RPMI7951 (cell line): Measurements from ENCODE around the gene GOLGA8O. TPM values are rescaled to one million over a fixed set of nuclear protein-coding genes. Genes with fewer than 3 reads are reported as not detected.
"Not testable (repeated sequence)": the region's sequence is repeated elsewhere in the genome, so short reads cannot be mapped to it uniquely, and the experiment has no call there.

Source experiments
- DNase-seq: peaks from one replicate; pipeline ENCODE4 v3.0.0-alpha.2; 2012; ENCODE audit warnings: low read depth
- total RNA-seq: library from RNA; depleted of rRNA; stranded (reverse); fragments of >200 nt; shearing (Covaris generic); gene quantifications from 2 replicates; pipeline ENCODE4 v1.2.3, GENCODE V29; 2014; rRNA removed

Gene GOLGA8O, protein sequence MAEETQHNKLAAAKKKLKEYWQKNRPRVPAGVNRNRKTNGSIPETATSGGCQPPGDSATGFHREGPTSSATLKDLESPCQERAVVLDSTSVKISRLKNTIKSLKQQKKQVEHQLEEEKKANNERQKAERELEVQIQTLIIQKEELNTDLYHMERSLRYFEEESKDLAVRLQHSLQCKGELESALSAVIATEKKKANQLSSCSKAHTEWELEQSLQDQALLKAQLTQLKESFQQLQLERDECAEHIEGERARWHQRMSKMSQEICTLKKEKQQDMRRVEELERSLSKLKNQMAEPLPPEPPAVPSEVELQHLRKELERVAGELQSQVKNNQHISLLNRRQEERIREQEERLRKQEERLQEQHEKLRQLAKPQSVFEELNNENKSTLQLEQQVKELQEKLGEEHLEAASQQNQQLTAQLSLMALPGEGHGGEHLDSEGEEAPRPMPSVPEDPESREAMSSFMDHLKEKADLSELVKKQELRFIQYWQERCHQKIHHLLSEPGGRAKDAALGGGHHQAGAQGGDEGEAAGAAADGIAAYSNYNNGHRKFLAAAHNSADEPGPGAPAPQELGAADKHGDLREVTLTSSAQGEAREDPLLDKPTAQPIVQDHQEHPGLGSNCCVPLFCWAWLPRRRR
- 0.10 TPM in 1 of 2 replicates, not detected in the other for total RNA-seq

DNA sequence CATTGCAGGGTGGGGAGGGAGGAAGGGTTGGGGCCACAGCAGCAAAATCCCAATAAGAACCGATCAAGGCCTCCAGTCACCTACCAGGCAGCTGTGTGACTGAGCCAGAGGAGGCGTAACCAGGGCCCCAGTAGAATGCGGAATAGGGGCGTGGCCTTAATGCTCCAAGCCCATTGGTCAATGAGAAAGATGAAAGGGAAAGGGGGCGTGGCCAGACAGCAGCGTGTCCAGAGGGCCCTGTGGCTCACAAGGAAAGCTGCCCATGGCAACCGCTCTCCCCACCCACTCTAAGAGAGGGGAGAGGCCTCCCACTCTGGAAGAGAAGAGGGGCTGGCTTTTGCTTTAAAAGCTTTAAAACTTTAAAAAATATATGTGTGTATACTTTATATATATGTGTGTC is at the start of gene GOLGA8O:
TSS of gene GOLGA8O (minus strand) at position 101 of the 400 bp plus-strand sequence. CDS start at position 3, 98 bp downstream.
- DNase-seq: not testable (repeated sequence)

DNA sequence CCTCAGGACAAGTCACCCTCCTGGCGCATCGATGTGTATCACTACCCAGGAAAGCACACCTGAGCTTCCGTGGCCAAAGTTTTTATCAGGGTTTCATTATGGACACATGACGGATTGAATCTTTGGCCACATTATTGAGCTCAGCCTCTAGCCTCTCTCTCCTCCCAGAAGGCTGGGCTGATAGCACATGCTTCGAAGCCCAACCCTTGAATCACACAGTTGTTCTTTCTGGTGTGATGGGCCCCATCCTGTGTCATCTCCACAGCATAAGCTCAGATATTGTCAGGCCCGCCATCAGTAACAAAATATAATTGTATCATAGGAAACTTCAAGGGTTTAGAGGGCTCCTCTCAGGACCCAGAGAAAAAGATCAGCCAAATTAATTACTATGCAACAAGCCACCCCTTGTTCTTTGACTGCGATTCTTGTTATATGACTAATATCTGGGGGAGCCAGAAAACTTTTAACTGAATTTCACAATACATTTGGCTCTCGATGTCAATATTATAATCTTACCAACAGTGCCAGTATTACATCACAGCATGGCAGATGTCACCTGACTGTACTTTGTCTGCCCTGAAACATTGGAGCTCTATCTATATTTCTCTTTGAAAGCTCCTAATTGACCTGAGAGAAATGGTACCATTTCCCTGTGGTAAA is 48.8 kb upstream of the GOLGA8O start:
- DNase-seq: not testable (repeated sequence)

DNA sequence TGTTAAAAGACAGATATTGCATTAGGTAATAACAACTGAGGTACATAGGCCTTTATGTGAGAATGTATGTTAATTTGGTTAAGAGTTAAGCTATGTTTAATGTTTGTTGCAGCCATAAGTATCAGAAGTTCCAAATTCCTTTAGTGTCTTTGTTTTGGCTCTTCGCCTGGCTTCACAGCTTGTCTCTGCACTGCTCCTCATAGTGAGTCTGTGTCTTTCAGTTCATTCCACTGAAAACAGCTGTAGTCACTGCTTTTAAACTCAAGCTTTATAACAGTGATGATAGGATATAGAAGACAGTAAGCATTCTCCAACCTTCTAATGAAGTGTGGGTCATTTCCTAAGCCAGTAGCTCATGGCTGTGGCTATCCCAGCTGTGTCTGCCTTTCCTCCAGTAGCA is 47.5 kb upstream of the GOLGA8O start:
- not testable (repeated sequence) for DNase-seq

DNA sequence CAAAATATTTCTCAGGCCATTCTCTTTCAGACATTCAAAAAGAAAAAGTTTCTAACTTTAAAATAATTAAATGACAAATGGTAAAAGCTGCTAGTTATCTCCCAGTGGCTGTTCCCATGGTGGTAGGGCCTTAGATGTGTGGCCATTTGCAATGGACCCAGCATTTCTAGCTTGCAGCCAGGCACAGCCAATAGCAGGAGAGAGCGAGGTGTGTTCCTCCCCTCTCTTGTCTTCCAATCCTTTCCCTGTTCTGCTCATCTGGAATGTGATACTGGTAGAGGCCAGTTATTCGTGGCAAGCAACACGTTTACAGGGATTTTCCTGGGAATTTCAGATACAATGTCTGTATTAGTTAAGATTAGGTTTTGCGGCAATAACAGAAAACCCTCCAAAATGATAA is 37.3 kb upstream of the GOLGA8O start:
- DNase-seq: not testable (repeated sequence)

DNA sequence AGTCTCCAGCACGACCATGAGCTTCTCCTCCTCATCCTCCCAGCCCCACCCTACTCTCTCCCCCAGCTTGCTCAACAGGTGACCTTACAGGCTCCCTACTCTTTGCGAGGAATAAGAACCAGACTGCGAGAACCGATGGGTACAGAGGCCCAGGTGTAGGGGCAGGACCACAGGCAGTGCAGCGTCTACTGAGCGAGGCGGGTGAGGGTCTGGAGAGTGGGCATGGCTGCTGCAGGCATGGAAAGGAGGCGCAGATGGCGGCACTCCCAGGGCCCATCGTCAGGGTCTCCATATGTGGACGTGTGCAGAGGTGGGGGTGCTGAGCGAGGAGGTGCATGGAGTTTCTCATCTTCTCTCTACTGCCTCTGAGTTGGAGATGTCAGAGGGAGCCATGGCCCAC is 31.0 kb upstream of the GOLGA8O start:
- not testable (repeated sequence) for DNase-seq

DNA sequence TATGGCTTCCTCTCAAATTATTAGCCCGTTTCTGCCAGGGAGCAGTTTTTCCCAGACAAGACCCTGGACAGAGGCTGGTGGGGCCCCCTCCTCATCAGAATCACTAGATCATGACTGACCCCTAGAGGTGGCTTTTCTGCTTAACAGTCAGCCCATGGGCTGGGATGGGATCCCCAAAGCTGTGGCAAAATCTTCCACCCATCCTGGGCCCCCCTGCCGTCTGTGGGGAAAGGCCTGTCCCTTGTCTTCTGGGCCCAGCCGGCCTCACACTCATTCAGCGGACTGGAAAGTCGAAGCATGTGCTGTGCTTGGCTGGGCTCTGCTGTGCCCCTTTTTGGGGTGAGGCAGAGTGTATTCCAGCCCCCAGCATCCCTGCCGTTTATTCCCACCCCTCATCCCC is 27.9 kb upstream of the GOLGA8O start:
- not testable (repeated sequence) for DNase-seq

DNA sequence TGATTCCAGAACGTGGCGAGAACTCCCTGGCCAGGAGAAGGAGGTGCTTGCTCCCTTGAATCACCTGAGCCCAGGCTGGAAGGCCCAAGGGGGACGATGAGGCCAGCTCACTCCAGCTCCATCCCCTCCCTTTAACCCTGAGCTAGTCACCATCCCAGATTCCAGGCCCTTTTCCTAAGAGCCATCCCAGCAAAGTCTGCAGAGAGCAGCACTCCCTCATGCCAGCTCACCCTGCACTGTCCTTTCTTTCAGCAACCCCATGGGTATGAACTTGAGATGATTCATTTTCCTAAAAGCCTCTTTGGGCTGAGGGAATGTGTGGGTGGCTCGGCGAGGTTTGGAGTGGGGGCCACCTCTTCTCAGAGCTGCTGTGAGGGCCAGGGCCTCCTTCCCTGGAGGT is 26.2 kb upstream of the GOLGA8O start:
- DNase-seq: not testable (repeated sequence)

DNA sequence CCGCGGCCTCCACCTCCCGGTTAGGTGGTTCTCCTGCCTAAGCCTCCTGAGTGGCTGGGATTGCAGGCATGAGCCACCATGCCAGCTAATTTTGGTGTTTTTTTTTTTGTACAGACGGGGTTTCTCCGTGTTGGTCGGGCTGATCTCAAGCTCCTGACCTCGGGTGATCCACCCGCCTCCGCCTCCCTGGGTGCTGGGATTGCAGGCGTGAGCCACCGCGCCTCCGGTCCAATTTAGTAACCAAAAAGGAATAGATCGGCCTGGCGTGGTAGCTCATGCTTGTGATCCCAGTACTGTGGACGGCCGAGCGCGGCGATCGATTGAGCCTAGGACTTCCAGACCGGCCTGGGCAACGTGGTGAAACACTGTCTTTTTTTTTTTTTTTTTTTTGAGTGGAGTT is 12.6 kb upstream of the GOLGA8O start:
- not testable (repeated sequence) for DNase-seq

DNA sequence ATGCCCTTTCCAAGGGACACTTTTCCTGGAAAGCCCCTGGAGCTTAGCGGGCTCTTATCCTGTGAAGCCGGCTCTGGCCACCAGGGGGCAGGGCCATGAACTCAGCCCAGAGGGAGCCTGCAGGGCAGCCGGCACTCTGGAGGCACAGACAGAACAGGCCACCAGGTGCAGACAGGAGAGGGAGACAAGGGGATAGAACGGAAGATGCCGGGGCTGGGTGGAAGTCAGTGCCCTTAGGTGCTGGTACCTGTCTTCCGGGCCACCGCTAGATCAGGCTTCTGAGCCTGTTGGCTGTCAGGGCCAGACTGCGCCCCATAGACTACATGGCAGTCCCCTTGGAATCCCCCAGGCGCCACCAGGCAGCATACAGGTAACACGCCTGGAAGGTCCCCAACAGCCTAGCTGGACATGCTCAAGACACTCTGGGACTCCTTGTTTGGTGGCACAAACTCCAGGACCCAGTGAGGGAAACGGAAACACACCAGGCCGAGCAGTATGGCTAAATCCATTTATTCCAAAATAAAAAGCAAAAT is 14.9 kb downstream of the GOLGA8O start:
- DNase-seq: not testable (repeated sequence)

DNA sequence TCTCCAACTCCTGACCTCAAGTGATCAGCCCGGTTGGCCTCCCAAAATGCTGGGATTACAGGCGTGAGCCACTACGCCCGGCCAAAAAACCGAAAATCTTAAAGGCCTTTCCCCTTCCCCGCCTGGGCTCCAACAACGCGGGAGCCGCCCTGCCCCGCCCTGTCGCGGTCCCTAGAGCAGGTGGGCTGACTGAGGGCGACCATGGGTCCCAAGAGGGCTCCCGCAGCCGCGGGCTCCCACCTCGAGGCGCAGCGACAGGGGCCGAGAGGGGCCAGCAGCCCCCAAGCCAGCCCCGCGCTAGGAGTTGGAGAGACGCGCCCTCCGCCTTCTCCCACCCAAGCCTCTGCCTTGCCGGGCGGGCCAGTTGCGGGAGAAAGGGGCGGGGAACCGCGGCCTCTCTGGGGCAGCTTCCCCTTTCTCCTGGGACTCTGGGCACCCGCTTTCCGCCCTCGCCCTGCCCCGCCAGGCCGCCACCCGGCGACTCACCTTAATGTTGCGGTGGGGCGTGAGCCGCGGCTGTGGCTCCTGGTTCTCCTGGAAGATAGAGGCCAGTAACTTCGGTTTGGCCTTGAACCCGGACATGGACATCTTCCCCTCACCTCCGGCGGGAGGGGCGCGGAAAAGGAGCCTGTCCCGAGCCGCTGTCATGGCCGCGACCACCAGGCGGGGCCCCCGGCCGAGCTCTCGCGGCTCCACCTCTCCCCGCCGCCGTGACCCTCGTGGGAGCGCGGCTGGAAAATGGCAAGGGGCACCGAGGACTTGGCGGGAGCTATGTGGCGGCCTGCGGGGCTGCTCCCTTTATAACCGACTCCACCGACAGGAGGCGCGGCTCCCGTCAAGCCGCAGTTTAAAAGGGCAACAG is 21.1 kb downstream of the GOLGA8O start:
- DNase-seq: not testable (repeated sequence)

DNA sequence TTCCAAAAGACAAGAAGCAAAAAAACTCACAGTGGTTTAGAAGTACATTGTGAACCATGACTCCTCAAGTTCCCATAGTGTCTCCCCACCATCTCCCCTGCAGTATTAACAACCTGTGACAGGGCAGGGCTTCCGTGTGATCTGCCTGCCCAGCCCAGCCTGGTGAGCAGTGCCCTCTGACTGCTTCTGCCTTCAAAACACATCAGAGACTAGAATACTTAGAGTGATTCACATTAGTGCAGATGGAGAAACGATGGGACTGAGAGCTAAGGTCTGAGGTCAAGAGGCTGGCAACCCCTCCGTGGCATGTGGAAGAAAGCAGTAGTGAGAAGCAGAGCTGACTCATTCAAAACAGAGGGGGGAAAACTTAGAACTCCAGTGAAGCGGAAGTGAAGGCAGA is 27.8 kb downstream of the GOLGA8O start:
- DNase-seq: not testable (repeated sequence)

DNA sequence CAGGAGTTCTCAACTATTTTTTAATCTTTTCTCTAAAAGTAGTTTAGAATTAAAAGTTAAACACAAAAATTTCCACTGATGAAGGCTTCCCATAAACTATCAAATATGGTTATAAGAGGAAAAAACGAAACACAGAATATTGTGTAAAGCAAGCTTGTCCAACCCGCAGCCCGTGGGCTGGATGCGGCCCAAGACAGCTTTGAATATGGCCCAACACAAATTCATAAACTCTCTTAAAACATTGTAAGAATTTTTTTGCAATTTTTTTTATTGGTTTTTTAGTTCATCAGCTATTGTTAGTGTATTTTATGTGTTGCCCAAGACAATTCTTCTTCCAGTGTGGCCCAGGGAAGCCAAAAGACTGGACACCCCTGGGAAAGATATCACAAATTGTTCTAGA is 28.9 kb downstream of the GOLGA8O start:
- DNase-seq: not testable (repeated sequence)

DNA sequence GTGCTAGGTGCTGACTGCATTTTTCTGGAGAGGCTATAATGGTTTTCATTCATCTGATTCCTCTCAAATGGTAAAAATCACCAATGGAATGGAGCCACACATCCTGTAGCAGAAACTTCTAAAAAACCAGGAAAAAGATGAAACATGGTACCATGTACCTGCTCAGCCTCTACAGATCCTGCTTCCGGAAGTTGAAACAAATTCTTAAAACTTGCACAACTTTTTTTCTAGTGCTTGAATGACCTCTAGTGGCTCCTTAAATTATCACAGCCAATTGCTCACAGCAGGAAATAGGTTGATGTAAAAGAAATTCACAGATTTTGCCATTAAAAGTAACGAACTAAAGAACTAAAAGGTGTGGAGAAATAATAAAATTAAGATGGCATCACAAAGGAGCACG is 47.5 kb downstream of the GOLGA8O start:
- not testable (repeated sequence) for DNase-seq

DNA sequence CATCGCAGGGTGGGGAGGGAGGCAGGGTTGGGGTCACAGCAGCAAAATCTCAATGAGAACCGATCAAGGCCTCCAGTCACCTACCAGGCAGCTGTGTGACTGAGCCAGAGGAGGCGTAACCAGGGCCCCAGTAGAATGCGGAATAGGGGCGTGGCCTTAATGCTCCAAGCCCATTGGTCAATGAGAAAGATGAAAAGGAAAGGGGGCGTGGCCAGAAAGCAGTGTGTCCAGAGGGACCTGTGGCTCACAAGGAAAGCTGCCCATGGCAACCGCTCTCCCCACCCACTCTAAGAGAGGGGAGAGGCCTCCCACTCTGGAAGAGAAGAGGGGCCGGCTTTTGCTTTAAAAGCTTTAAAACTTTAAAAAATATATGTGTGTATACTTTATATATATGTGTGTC is 52.2 kb downstream of the GOLGA8O start, which contains the start of gene GOLGA8K:
TSS of gene GOLGA8K (minus strand) at position 101 of the 400 bp plus-strand sequence. CDS start at position 3, 98 bp downstream.
- not testable (repeated sequence) for DNase-seq

DNA sequence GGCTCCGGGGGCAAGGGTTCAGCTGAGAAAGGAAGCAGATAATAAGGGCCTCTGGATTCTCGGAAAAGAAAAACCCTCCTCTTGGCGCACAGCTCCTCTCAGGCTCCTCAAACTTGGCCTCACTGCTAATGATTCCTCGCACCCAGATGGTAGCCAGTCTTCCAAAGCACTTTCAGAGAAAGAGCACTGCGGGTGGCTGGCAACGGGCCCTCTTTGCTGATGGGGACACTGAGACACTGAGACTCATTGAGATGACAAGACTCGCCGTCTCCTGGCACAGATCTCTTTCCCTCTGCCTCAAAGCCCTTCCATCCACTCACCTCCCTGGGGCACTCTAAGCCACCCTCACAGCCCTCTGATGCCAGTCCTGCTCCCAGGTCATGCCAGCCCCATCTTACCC is 58.9 kb downstream of the GOLGA8O start:
- DNase-seq: not testable (repeated sequence)

Other genes with a start within 250 kb of the GOLGA8O start
- gene GOLGA8K, start 52.3 kb downstream of the GOLGA8O start, total RNA-seq: 0.12 TPM in 1 of 2 replicates, not detected in the other
- 0.49 and 0.72 TPM in 2 replicates for gene GOLGA8N, start 137.8 kb upstream of the GOLGA8O start, total RNA-seq
- 73.0 and 92.2 TPM in 2 replicates for gene ARHGAP11A, start 159.9 kb upstream of the GOLGA8O start, total RNA-seq
- gene SCG5, start 186.1 kb upstream of the GOLGA8O start, total RNA-seq: 91.9 and 99.1 TPM in 2 replicates